Stimulated activated CD4-positive, alpha-beta T cell treated with anti-CD3 and anti-CD28 coated beads, Interleukin-4, amount 100 ng/mL, for 24 hours (primary cell): ENCODE measurements around the gene PRDM2.
"Not testable (repeated sequence)": the region's sequence is repeated elsewhere in the genome, so short reads cannot be mapped to it uniquely, and the experiment has no call there.

Experiments
- DNase-seq: peaks from one replicate; pipeline ENCODE4 v3.0.0-alpha.2; 2020

PRDM2 gene, protein sequence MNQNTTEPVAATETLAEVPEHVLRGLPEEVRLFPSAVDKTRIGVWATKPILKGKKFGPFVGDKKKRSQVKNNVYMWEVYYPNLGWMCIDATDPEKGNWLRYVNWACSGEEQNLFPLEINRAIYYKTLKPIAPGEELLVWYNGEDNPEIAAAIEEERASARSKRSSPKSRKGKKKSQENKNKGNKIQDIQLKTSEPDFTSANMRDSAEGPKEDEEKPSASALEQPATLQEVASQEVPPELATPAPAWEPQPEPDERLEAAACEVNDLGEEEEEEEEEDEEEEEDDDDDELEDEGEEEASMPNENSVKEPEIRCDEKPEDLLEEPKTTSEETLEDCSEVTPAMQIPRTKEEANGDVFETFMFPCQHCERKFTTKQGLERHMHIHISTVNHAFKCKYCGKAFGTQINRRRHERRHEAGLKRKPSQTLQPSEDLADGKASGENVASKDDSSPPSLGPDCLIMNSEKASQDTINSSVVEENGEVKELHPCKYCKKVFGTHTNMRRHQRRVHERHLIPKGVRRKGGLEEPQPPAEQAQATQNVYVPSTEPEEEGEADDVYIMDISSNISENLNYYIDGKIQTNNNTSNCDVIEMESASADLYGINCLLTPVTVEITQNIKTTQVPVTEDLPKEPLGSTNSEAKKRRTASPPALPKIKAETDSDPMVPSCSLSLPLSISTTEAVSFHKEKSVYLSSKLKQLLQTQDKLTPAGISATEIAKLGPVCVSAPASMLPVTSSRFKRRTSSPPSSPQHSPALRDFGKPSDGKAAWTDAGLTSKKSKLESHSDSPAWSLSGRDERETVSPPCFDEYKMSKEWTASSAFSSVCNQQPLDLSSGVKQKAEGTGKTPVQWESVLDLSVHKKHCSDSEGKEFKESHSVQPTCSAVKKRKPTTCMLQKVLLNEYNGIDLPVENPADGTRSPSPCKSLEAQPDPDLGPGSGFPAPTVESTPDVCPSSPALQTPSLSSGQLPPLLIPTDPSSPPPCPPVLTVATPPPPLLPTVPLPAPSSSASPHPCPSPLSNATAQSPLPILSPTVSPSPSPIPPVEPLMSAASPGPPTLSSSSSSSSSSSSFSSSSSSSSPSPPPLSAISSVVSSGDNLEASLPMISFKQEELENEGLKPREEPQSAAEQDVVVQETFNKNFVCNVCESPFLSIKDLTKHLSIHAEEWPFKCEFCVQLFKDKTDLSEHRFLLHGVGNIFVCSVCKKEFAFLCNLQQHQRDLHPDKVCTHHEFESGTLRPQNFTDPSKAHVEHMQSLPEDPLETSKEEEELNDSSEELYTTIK (N-terminal part only)

DNA sequence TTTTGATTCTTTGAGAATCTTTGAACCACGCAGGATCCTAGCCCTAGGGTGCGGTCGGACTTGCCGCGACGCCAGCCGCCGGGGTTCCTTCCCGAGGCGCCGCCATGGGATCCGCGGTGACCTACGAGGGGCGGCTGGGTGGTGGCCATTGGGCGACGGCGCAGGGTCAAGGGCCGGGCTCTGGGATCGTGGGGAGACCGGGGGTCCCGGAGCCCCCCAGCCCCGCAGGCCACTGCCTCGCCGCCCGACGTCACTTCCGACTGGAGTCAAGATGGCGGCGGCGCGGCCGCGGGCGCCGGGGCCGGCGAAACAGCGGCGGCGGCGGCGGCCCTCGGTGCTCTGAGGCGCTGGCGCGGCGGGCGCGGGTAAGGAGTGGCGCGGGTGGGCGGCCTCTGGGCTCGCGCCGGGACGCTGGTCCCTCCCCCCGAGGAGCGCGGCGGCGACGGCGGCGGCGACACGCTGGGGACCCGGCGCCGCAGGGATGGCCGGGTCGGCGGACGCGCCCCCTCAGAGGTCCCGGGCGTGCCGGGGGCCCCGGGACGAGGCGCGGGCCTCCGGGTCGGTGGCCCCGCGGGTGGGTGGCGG lies at the start of gene PRDM2:
Gene PRDM2 (plus strand): TSS at position 253 of the 585 bp plus-strand sequence. CDS start 15,418 bp downstream, outside the sequence.
- peak; percentile 62 for DNase-seq

DNA sequence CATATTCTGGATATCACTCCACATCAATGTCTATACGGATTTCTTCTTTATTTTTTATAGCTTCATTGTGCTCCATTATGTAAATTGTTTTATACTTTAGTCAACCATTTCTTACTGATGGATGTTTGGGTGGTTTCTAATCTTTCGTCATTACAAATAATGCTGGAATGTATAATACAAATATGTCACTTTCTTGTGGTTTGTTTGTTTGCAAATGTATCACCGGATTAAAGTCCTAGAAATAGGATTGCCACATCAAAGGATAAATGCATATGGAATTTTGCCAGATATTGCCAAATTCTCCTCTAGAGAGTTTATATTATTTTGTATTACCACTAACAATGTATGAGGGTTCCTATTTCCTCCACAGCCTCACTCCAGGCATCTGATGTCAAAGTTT lies 48.7 kb upstream of the PRDM2 start:
- DNase-seq, result no peak

DNA sequence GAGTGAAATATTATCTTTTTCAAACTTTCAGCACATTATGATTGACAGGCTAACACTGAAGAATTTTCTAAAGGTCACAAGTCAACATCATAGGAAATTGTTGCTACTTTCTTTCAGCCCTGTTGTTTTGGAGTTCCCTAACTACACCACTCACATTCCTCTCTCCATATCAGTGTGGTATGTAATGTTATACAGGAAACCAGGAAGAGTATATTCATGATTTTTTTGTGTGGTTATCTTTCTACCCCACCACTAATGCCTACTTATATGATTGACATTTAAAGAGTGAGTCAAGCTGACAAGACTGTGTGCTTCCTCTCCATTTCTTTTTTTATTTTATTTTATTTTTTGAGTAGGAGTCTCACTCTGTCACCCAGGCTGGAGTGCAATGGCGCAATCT lies 47.8 kb upstream of the PRDM2 start:
- no peak for DNase-seq

DNA sequence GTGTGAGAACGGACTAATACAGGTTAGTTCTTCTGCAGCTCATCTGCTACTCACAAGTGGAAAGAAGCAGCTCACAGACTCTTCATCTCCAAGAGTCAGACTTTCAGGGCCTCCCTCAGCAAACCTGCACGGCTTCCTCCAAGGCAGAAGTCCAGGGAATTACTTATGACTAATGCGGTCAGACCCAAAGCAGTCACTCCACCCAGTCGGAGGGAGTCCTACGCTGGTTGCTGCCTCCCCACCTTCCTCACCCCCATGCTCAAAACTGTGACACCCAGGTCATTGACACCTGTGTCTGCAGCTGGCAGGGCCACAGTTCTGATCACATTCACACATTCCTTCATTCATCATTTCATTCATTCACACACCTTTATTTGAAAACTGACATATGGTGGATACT lies 38.4 kb upstream of the PRDM2 start:
- no peak for DNase-seq

DNA sequence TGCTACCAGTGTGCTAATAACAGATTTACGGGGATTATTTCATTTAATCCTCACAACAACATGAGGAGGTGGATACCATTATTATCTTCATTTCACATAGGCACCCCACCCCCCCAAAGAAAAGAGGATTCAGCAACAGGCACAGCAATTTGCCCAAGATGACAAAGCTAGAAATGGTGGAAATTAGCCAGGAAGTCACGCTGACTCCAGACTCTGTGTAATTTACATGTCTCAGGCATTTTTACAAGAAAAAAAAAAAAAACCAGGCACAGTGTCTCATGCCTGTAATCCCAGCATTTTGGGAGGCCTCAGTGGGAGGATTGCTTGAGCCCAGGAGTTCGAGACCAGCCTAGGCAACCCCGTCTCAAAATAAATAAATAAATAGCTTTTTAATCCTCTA lies 37.5 kb upstream of the PRDM2 start:
- DNase-seq, result no peak

DNA sequence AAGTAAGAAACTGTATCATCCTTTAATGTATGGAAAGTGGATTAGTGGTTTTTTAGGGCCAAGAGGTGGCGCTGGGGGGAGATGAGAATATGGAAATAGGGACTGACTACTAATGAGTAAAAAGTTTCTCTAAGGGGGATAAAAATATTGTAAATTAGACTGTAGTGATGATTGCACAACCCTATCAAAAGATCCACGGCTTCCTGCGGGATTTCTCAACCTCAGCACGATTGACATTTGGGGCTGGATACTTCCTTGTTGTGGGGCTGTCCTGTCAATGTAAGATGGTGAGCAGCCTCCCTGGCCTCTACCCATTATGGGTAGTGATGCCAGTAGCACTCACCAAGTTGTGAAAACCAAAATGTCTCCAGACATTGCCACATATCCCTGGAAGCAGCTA lies 36.0 kb upstream of the PRDM2 start:
- no peak for DNase-seq

DNA sequence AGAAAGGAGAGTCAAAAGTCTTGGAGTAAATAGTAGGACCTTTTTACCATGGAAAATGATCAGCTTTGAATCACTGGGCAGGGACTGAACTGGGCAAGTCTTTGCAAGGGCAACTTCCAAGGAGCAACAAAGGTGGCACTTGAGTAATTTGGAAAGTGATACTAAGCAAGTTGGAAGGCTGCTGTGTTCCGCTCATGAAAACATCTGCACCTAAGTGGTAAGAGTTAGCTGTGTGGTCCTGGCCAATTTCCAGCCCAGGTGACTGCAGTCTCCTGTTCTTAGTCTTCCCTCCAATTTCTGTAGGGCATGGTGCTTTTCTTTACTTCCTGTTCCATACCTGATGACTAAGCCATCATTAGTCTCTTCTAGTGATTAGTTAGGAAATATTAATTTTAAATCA lies 35.5 kb upstream of the PRDM2 start:
- no peak for DNase-seq

DNA sequence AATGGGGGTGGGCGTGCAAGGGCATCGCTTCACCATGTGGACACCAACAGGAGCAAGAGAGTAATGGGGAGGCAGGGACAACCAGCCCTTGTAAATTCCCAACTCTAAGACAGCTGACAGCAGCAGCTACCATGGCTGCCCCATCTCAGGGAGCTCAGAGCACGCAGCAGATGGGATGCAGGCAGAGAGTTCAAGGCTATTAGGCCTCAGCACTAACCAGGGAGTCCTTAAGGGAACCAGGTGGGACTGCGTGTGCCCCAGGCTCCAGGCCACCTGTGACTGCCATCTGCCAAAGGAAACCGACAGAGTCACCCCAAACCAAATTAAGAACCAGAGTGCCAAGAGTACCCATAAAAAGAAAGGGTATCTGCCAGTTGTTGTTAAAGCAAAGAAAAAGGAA lies 33.7 kb upstream of the PRDM2 start:
- no peak for DNase-seq

DNA sequence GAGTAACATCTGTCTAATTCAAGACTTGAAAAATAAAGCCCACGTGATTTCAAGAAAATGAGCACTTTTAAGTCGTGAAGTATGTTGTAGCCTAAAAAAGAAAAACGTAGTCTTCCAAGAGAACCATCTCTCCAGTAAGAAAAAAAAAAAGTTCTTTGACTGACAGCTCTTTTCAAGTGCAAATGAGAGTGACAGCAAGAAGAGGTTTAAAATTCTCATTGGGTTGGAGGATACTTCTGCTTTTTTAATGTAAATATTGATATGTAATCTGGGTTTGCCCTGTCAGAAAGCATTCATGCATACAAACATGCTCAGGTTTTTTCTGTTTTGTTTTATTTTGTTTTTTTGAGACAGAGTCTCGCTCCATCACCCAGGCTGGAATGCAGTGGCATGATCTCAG lies 32.3 kb upstream of the PRDM2 start:
- no peak for DNase-seq

DNA sequence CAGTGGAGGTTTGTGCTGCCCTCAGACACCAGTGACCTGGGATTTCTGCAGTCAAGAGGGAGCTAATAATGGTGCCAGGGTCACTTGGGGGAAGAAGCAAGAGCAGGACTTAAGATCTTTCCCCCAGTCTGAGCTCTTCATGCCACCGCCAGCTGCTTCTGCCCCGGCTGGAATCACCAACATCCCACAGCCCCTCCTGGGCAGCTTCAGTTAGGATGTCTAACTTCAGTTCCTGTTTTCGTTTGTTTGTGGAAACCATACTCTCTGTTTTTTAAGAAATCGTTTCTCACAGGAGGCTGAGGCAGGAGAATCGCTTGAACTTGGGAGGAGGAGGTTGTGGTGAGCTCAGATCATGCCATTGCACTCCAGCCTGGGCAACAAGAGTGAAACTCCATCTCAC lies 25.6 kb upstream of the PRDM2 start:
- no peak for DNase-seq

DNA sequence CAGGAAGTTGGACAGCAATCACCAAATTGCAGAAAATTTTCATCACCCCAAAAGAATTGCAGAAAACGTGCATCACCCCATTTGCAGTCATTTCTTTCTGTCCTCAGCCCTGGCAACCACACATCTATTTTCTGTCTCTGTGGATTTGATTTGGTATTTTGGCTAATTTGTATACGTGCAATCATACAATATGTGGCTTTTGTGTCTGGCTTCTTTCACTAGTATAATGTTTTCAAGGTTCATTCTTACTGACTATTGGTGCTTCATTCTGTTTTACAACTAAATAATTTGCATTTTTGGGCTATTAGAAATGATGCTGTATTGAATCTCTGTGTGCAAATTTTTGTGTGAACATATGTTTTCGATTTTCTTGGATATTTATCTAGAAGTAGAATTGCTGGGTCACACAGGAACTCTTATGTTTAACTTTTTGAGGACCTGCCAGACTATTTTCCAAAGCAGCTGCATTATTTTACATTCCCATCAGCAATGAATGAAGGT lies 24.8 kb upstream of the PRDM2 start:
- DNase-seq, result no peak

DNA sequence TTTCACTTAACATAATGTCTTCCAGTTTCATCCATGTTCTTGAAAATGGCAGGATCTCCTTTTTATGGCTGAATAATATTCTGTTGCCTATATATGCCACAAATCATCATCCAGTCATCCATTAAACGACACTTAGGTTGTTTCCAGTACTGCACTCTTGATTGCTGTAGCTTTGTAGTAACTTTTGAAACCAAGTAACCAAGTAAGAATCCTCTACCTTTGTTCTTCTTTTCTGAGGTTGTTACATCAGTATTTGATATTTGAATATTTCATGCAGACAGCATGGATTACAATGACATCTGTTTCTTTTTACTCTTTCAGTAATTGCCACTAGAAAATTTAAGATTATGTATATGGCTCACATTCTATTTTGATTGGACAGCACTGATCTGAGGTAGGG lies 22.1 kb upstream of the PRDM2 start:
- DNase-seq, result no peak

DNA sequence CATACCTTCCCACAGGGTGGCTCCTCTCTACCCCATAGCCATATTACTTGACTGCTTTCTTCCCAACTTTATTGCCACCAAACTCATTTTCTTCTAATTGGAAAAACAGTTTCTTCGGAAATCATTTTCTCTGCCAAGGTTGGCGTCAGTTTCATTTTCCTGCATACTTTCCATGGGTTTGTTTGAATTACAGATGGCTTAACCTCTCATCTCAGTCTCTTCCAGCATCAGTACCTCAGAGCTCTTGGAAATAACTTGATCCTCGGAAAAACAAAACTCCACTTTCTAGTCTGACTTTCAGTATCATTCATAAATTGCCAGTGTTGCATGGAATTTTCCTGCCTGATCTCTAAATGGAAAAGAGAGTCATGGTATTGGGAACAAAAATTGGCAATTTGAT lies 20.3 kb upstream of the PRDM2 start:
- no peak for DNase-seq

DNA sequence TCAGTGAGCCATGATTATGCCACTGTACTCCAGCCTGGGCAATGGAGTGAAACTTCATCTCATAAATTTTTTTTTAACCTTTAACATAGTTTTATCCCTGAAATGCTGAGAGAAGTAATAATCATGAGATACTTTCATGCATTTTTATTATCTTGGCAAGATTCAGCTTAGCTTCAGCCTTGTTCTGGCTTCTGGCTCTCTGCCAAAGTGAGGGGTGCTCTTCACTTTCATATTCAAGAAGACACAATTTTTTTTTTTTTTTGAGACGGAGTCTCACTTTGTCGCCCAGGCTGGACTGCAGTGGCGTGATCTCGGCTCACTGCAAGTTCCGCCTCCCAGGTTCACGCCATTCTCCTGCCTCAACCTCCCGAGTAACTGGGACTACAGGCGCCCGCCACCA lies 19.4 kb upstream of the PRDM2 start:
- DNase-seq, result not testable (repeated sequence)

DNA sequence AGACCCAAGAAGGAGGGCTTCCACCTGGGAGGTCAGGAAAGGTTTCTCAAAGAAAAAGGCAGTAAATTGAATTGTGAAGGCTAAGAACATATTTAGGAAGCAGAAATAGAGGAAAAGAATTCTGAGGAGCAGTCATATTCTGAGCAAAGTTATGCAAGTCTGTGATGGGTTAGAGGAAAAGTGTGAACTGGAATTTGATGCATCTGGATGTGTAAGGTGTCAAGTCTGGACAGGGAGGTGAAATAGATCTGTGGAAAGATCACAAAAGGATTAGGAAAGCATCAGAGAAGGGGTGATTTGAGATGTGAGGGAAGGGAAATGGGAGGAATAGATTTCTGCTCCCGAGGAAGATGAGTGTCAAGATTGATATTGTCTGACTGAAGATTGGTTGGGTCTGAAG lies 18.1 kb upstream of the PRDM2 start:
- DNase-seq, result no peak

DNA sequence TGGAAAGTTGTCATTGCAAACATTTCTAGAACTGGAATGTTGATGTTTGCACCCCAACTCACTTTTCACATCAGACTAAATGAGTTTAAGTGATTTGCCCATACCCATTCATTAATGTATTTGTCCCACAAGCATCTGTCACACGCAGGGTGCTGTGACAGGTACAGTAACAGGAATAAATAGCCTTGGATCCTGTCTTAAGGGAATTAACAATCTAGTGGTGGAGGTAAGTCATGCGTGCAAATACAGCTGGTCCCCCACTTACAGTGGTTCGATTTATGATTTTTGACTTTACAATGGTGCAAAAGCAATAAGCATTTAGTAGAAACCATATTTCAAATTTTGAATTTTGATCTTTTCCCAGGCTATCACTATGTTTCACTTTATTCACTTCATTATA lies 17.5 kb upstream of the PRDM2 start:
- no peak for DNase-seq

DNA sequence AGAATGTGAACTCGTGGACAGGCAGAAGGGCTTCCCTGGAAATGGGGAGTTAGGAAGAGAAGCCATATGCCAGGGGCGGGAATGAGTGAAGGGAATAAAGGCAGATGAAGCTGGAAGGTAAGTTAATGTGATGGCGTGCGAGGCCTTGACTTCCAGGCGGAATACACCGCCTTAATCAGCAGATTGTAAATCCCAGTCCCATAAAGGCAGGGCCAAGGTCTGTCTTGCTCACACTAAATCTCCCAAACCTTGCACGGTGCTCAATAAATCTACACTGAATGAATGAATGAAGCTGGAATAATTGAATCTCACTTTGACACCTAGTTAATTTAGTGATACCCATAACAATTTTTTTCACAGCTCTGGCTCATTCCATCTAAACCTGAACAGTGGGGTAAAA lies 16.8 kb upstream of the PRDM2 start:
- DNase-seq, result no peak

DNA sequence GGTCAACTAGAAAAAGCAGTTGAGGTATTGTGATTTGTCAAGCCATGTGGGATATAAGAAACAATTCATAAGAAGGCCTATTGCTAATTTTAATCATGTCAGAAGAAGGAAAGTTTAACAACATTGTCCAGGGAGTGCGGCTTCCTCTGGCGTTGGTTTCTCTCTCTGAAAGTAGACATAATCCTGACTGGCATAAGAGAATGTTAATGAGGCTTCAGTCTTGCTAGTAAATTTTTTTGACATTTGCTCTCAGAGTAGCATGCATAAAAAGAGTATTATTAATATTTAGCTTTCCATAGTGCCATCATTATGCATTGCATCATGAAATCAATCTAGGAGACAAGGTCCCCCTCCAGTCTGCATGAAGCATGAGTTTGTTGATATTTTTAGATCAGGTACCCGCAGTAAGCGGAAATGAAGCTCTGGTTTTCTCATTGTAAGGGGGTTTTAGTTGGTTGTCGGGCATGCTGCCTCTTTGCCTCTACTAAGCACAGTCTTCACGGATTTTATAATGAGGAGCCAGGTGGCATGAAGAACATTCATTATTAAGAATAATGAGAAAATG lies 12.8 kb upstream of the PRDM2 start:
- no peak for DNase-seq

DNA sequence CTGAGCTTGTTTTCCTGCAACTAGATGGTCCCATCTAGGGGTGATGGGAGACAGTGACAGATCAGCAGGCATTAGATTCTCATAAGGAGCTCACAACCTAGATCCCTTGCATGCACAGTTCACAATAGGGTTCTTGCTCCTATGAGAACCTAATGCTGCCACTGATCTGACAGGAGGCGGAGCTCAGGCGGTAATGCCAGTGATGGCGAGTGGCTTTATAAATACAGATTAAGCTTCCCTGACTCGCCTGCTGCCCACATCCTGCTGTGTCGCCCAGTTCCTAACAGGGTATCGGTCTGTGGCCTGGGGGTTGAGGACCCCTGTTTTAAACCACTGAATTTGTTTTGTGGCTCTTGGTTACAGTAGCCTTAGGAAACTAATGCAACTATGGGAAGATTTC lies 6.9 kb upstream of the PRDM2 start:
- not testable (repeated sequence) for DNase-seq

DNA sequence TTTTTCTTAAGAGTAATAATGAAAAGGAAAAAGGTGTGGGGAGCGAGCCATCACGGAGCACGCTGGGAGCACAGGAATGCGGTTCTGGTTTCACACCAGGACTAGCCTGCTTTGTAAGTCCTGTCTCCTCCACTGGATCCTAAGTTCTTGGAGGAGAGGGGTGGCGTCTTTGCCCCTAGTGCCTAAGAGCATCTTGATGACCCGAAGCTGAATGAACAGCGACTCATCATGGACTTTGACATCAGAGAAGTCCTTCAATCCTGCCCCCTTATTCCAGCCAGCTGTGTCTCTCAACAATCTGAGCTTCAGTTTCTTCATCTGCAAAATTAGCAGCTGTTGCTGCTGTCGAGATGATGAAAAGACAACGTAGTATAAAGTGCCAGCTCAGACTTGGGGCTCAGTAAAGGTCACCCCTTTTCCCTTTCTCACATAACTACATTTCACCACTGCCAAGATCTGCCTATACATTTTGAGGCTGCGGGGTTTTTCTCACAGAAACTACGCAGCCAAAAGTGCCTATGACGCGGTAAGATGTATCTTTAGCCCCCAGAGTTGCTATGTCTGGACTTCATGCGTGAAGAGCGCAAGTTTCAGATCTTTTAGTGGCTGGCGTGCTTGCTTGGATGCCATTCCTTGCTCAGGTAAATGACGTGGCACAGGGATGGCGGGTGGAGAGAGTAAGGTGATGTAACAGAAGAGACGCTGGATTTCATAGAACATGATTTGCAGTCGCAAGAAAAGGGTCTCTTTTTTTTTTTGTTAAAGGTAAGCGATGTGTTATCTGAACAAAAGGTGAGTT lies 4.9 kb upstream of the PRDM2 start:
- no peak for DNase-seq

DNA sequence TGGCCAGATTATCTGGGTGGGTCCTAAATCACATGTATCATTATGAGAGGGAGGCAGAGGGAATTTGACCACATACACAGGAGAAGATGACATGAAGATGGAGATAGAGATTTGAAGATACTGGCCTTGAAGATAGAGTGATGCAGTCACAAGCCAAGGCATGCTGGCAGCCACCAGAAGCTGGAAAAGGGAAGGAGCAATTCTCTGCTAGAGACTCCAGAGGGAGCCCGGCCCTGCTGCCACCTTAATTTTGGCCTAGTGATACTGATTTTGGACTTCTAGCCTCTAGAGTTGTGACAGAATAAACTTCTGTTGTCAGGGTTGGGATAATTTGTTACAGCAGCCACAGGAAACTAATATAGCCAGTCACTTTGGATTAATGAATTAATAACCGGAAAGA lies 2.2 kb upstream of the PRDM2 start:
- no peak for DNase-seq

DNA sequence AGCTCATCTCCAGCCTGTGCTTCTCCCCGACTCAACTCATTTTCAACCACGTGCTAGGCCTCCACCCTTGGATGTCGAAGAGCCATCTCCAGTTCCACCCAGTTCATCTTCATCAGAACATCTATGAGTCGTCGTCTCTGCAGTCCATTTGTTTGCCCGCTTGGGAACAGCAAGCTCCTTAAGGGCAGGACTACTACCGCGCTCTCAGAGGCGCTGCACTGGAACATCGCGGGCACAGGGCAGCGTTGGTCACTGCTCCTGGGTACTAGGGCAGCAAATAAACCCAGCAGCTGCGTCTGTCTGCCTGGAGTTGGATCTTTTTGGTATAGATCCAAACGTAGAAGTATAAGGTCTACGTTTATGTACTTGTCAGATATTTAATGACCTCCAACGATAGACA lies 478 bp upstream of the PRDM2 start:
- peak; percentile 12 for DNase-seq
